Cerebellar cortex (tissue), 1 donor: ENCODE measurements around the gene C1orf198.

Experiments
- DNase-seq: peaks from one replicate; pipeline ENCODE4 v3.0.0-alpha.2; 2015; ENCODE audit warnings: low spot score

C1orf198 gene

GRCh38 chr1:230808281-230808872, 59.9 kb downstream of the C1orf198 start:
- no peak for DNase-seq

GRCh38 chr1:230807561-230808280, 60.6 kb downstream of the C1orf198 start:
- peak; percentile 15 for DNase-seq

GRCh38 chr1:230807029-230807428, 61.3 kb downstream of the C1orf198 start:
- DNase-seq: peak; percentile 37

DNA sequence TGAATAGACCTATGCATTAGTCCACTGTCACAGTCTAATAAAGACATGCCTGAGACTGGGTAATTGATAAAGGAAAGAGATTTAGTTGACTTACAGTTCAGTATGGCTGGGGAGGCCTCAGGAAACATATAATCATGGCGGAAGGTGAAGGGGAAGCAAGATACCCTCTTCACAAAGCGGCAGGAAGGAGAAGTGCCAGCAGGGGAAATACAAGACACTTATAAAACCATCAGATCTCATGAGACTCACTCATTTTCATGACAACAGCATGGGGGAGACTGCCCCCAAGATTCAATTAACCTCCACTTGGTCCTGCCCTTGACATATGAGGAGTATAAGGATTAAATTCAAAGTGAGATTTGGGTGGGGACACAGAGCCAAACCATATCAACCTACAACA, 61.8 kb downstream of the C1orf198 start:
- DNase-seq: no peak

- DNase-seq: no peak
These were observed 63.9 kb downstream of the C1orf198 start for GRCh38 chr1:230804396-230804795.

GRCh38 chr1:230800891-230801840, 67.2 kb downstream of the C1orf198 start:
- DNase-seq: no peak

DNA sequence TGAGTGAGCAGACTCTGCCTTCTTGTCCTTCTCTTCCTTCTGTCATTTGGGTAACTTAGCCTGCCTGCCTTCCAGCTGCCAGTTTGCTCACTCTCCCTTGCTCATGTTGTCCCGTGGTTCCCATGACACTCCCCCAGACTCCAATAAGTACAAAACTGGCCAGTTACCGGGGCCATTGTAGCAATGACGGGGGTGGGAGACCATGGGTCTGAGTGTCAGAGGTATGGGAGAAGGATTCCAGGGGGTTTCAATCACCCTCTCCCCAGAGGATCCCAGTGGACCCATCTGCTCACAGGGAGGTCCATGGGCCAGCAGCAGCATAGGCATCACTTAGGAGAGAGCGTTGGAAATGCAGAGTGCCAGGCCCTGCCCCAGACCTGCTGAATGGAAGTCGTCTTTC, 69.8 kb downstream of the C1orf198 start:
- no peak for DNase-seq

DNA sequence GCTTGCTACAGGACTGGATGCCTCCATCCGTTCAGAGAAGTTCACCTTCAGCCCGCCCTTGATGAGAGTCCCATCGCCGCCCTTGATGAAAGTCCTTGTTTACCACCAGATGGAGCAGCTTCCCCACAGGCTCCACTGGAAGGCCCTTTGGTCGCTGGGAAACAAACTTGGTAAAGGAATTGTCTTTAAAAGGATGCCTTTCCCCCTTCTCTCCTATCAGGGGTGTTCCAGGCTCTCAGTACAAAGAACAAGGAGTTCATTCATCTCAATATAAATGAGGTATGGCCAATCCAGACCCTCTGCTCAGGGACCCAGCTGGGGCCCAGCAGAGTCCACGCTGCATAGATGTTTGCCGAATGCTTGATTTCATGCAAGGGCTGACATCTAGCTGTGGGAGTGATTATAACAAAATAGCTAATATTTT, 70.4 kb downstream of the C1orf198 start:
- DNase-seq: peak; percentile 66

GRCh38 chr1:230797376-230797920, 70.9 kb downstream of the C1orf198 start:
- no peak for DNase-seq

DNA sequence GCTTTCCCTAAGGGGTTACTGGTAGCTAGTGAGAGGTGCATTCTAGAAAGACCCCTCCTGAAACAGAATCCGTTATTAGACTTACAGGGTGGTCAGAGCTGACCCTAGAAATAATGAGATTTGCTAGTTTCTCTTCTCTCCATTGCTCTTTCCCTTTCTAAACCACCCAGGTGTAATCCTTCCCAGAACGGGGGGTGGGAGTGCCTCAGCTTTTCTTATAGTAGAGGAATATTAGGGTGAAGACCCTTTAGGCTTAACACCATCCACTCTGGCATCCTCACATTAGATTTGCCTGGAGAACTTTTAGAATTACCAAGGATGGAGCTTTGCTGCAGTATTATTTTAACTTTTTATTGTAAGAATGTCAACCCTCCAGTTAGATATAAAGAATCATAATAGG, 71.7 kb downstream of the C1orf198 start:
- DNase-seq: no peak

DNA sequence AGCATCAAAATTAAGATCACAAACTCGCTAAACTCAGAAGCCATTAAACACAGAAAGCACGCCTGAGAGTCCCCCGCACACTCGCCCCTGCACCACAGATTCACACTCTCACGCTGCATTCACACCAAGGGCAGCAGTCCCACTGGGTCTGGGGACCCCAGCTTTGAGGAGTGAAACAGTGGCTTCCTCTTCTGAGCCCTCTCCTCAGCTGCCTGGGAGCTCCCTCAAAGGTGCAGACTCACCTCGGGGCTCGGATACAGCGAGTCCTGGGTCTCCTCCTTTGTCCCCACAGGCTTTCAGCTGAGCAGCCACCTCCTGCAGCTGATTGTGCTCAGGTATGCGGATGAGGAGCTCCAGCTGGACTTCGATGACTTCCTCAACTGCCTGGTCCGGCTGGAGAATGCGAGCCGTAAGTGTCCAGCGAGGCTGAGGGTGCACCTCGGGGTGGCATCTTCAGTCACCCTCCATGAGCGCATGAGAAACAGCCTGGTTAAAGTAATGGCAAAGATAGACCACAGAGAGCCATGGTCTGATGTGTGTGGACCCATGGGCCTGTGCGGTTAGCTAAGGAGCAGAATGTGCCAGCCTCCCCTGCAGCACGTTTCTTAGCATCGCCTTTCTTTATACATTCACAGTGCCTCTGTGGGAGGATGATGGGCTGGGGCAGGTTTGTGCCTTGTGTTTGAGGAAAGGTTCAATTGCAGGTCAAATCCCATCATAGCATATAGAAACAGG, 73.3 kb downstream of the C1orf198 start:
- DNase-seq: no peak

- peak; percentile 61 for DNase-seq
These were observed 73.9 kb downstream of the C1orf198 start for GRCh38 chr1:230794431-230794830.

GRCh38 chr1:230793463-230793745, 74.9 kb downstream of the C1orf198 start:
- no peak for DNase-seq

DNA sequence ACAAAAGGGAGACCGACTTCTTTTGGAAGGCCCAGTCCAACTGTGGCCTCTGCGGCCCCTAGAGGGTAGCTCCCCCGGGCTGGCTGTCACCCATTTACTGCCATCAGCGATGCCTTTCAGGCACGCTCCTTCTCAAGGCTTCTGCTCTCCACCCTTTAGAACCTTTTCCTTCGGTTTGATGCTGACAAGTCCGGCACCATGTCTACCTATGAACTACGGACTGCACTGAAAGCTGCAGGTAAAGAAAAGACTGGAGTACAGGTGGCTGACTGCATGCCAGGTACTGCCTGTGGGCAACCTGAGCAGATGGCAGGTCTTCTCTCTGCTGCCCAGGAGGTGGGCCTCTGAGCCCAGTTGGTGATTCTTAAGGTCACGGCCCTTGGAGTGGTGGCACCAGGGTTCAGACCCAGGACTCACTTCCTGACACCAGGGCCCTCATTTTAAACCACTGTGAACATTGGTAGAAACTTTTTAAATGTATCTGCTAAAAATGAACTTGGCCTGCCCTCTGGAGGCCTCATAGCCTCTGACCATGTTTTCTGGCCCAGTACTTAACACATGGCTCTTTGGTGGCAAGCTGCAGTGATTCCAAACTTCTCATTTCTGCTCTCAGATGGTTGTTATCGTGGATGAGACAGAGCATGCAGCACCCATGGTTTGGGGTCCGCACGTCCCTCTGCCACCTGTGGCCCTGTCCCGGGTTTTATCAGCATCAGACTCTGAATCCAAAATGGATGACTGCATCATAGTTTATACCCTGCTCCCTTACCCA, 75.4 kb downstream of the C1orf198 start:
- peak; percentile 16 for DNase-seq

DNA sequence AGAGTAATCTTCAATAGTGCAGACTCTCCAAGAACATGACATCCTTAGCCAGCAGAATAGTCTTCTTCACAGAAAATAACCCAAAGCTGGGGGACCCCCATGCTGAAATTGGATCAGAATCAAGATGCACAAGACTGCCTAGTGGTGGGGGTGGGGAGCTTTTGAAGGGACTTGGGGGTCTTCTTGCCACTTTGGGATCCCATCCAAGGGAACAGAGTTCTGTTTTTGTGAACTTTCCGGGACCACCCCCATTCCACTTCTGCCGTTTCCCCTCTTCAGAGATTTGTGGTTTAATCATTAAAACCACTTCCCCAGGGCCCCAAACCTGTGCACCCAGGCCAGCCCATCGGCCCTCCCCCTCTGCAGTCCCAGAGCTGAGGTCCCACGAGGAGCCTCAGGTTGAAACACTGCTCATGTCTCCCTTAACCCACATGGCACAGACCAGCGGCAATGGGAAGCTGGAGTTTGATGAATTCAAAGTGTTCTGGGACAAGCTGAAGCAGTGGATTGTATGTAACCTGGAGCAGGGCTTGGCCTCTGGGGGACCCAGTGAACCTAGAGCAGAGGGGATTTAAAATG, 76.2 kb downstream of the C1orf198 start:
- no peak for DNase-seq

DNA sequence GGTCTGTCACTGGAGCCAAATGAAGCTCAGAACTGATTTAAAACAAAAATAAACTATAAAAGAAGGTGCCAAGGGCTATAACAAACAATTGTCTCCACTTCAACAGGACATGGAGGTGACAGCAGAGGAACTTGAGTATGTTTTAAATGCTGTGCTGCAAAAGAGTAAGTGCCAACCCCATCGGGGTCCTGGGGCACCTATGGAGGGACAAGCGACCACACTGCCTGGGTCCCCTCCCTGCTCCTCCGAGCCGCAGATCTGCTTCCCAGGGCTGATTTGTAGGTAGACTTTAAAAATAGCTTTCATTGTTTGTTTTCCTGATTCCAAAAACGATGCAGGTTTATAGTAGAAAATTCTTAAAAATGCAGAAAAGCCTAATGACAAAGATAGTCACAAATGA, 78.3 kb downstream of the C1orf198 start:
- no peak for DNase-seq

DNA sequence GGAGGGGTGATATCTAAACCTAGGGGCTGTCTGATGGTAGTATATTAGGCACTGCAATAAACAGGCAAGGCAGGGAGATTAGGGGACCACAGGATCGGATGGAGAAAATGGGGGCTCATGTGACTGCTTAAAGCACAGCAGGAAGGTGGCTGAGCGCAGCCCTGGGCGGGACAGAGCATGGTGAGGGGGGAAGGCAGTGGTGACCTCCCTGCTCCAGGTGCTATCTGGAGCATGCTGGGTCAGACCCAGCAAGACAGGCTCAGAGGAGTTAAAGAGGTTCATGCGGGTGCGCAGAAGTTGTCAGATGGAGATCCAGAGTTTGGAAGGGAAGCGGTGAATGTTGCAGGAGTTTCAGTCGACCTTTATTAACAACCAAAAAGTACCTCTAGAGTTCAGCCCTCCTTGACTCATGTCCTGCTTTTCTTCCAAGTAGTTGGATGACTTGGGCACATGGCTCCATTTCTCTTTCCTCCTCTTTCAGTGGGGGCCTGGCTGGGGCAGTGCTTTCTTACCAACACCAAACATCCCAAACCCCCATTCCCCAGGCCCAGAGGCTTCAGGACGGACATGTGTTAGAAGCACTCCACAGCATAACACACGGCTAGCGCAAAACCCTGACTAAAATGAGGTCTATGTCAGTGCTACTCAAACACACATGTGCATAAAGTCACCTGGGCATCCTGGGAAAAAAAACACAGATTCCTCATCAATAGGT, 79.6 kb downstream of the C1orf198 start:
- no peak for DNase-seq

- DNase-seq: no peak
These were observed 80.8 kb downstream of the C1orf198 start for GRCh38 chr1:230787471-230787870.
